Superior temporal gyrus (tissue), 1 donor: Measurements from ENCODE around the gene WWC2.
A peak's percentile ranks its signal among the peaks of the same experiment; 100 is the strongest.

Source experiments
- DNase-seq: peaks from one replicate; pipeline ENCODE4 v3.0.0-alpha.2; 2016; ENCODE audit errors: extremely low spot score

WWC2 gene

DNA sequence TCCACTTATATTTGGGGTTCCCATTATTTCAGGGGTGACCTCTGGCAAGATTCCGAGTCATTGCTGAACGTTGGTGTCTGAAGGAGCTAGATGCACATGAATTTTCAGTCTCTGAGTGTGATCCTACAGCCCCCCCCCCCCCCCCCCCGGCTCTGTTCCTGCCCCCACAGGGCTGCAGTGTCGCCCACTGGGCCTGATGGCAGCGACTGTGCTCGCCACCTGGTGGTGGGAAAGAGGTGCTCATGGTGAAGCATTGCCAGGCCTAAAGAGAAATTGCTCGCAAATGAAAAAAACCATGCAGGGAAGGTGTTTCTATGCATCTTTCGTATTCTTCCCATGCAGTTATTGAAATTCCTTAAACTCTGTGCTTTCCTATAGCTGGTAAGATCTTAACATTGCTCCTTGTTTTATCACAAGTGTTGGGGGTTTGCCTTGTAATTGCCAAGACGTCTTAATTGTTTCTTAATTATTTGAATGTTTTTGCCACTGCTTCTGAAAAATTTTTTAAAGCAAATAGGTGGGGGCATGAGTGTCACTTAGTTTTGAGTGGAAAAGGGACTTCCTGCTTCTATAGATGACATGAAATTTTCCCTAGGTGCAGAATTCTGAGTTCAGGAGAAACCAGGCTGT is 157.8 kb downstream of the WWC2 start:
- DNase-seq, result peak; percentile 62

DNA sequence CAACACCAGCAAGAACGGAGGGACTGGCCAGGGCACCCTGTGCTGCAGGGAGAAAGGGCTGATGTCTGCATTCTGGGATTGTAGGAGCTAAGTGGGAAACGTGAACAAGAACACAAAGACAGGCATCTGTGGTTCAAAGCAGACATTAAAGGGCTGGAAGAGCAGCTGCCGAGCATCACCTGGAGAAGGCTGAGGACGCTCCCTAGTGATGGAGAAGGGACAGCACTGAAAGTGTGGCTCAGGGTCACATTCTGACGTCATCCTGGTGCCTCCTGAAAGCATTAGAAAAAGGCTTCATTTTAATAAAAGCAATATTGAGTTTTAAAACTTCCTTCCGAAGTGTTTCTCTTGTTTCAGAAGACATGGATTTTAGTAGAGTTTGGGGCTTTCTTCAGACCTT is 158.8 kb downstream of the WWC2 start:
- DNase-seq, result no peak

DNA sequence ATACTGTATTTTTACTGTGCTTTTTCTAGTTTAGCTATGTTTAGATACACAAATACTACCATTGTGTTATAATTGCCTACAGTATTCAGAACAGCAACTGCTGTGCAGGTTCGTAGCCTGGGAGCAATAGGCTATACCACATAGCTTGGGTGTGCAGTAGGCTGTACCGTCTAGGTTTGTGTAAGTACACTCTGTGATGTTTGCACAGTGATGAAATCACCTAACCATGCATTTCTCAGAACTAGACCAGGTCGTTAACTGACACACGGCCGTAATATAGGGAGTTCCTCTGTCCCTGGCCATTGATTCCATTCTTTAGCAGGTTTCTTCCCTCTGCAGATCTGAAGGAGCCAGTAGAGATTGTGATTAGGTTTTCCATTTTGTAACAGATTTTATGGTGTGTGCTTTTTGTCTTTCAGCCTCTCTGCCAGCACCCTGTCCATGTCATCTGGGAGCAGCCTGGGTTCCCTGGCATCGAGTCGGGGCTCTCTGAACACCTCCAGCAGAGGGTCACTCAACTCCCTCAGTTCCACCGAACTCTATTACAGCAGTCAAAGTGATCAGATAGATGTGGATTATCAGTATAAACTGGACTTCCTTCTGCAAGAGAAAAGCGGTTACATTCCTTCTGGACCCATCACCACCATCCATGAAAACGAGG is 161.6 kb downstream of the WWC2 start:
- no peak for DNase-seq

DNA sequence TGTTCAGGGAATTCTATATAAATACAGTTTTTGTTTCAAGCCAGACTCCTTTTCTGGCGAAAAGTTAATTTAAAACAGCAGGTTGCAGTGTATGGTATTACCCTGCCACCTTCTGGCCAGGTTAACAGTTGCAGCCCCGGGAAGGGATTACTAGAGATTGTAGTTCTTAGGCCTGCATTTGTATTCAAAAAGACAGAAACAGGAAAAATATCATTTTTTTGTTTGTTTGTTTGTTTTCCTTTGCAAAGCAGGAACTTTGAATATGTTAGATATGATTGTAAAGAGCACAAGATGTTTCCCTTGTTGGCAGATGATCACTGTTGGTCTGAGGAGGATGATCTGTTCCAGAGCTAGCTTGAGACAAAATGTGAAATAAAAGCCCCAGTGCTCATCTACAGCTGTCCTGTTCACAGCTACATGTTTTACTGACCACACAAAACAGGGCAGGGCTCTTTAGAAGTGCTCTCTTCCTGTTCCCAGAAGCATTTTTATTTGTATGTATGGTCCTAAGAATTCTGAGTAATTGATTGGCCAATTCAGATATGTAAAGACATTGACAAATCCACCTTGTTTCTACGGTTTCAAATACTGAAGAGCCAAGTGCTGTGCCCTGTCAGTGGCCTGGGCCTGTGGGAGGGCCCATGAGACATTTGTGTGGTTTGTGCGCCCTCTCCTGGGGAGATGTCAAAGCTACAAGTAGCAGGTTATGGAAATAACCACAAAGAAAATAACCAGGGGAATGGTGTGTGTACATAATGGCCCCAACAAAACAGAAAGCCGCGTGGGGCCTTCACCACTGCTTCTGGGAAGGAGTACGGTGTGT is 163.1 kb downstream of the WWC2 start:
- peak; percentile 93 for DNase-seq

DNA sequence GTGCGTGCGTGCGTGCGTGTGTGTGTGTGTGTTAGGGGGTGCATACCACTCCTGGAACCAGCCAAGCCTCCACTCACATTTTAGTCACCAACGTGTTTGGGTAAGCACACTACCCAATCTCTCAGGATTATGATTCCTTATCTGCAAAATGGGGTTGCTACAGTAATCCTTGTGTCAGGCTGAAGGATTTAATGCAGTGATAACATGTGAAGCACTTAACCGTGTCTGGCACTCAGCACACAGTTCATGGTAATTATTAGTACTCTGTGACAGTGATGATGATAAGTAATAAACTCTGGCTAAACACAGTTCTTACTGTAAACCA is 163.7 kb downstream of the WWC2 start:
- no peak for DNase-seq

DNA sequence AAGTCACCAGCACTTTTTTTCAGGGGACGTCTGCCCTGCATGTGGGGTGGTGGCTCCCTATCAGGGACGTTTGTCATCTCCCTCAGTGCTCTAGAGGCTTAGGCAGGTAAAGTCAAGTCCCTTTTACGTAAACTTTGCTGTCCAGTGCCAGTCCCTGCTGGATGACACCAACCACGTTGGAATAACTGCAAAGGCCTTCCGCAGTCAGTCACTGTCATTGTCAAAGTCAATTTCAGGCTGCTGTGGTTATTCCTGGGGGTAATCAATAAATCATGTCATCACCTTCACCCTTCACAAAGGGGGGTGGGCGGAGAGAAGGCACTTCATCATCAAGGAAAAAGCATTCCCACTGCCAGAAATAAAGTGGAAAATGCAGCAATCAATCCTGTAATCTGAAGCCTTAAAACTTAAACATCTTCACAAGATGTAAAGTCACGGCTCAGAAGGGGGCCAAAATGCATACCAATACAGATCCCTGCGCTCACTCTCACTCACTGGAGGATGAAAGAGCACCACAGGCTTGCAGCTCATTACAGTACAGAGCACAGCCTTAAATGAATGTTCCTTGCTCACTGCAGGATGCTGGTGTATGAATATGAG is 164.8 kb downstream of the WWC2 start:
- no peak for DNase-seq

DNA sequence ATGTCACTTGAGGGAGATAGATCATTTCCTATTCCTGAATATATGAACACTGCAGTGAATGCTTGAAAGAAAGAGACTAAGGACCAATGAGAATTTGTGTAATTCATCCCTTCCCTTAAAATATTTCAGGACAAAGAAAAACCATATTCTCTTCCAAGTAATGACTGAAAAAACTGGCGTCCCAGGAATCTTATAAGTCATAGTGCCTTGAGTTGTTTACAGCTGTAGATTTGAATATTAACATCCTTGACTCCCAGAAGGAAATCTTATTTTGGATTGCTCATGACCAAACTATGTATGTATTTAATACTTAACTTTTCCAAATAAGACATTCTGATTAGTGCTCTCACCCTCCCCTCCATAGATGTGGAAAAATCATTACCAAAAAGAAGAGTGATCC is 165.6 kb downstream of the WWC2 start:
- DNase-seq, result no peak

DNA sequence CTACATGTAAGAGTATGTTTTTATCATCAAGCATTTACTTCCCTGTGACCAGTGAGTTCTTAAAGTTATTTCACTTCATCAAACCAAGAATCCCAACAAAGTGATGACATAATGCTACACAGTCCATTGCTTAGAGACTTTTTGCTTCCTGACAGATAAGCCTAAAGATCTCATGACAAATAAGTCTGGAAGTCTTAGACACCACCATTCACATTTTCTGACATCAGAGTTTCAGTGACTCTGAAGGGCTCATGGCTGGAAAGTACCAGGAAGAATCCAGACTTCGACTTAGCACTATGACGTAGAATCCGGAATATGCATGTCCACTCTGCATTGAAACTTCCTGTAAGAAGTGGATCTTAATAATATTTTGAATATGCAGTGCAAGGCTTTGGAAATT is 167.3 kb downstream of the WWC2 start:
- no peak for DNase-seq

DNA sequence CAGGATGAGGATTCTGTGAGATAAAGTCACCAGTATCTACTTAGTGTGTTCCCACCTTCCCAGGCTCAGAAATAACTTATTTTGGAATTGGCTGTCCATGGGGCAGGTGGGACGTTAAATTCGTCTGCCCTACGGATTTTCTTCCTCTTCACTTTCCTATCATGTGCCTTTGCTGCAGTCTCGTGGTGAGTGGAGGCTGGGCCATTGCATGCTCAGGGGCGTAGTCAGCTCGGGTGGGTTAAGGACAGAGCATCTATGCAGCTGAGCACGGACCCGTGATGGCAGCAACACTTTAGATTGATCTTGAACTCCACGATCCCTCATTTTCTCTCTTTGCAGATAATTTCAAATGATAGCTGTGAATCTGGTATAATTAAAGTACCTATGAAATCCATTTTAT is 169.5 kb downstream of the WWC2 start:
- no peak for DNase-seq

DNA sequence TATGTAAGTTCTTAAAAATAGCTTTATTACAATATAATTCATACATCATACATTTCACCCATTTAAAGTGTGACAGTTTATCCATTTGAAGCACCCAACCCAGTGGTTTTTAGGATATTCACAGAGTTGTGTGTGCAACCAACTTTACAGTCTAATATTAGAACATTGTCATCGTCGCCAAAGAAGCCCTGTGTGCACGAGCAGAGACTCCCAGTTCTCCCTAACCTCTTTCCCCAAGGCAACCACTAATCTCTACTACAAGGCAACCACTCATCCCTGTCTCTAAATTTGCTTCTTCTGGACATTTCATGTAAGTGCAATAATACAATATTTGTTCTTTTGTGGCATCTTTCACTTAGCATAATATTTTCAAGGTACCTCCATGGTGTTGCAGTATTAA is 173.3 kb downstream of the WWC2 start:
- DNase-seq, result no peak

DNA sequence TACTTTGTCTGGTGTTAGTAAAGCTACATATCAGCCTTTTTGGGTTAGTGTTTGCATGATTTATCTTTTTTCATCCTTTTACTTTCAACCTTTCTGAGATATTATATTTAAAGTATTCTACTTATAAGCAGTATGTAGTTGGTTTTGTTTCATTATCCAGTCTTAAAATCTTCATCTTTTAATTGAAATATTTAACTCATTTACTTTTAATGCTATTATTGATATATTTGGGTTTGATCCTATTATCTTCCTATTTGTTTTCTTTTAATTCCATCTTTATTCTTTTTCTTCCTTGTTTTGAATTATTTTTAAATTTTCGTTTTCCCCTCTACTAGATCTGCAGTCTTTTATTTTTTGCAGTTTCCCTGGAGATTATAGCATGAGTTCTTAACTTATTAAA is 177.0 kb downstream of the WWC2 start:
- no peak for DNase-seq

DNA sequence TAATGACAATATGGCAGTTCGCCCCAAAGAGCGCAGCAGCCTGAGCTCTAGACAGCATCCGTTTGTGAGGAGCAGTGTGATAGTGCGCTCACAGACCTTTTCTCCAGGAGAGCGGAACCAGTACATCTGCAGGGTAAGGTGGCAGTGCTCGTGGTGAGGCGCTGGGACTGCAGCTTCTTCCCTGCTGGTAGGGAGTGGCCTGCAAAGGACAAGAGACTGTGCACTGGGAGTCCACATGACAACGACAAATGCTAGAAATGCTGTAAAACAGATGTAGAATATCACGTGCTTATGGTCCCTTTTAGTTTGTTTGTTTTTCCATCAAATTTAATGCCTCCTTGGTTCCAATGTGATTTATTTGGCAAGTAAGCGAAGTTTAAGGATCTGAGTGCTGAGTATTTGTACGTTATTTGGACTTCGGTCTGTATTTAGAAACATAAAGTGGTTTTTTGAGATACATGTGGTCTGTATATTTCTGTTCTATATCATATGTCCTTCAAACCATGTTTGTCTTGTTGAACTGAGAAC is 185.3 kb downstream of the WWC2 start:
- no peak for DNase-seq

DNA sequence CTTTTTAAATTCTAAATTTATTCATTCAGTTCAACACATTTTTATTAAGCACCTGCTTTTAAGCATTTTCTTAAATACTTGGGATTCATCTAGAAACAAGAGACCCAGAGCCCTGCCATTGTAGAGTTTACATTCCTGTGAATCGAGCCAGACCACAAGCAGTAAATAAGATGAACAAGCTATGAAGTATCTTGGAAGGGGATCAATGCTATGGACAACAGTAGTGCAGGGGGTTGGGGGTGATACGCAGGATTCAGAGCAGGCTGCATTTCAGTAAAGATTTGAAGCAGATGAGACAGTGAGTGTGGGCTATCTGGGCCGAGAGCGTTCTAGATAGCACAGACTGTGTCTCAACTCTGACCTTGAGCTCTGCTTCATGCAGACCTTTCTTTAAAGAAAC is 185.9 kb downstream of the WWC2 start:
- no peak for DNase-seq

DNA sequence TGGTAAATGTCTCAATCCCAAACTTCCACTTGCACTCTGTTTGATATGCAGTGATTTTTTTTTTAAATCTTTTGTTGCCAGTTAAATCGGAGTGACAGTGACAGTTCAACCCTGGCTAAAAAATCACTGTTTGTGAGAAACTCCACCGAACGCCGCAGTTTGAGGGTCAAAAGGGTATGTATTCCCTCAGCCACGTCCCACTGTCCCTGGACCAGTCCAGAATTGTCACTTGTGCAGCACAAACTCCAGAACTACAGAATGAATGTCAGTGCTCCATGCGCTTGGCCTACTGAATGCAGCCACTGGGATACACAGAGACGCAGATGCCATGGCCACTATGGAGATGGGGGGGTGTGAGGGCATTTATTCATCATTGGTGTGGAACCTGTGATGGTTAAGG is 186.8 kb downstream of the WWC2 start:
- DNase-seq, result no peak

DNA sequence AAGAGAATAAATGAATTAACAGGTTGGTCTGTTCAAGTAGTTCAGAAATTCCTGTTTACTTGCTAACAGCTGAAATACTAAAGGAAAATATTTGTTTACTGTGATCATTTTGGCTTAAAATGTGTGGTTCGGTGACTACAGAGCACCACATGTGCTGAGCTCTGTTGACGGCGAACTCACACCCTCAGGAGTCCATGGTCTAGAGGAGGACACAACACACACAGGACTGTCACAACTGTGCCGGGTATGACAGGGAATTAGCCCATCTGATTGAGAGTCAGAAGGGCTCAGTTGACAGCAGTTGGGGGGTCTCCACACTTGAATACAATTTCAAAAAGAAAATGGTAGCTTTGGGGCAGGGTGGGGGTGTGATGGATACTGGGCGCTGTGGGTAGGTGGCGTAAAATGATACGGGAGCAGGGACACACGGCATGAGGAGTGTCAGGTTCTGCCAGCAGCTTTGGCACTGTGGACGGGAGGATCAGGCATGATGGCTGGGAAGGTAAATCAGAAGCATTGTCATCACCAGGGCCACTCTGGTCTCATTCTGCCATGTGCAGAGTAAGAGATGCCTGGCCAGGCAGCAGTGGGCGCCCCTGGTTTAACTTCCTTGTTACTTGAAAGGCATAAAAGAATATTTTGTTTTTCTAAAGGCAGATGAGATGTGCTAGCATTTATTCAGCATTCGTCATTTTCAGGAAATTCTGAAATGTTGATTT is 187.7 kb downstream of the WWC2 start:
- no peak for DNase-seq

DNA sequence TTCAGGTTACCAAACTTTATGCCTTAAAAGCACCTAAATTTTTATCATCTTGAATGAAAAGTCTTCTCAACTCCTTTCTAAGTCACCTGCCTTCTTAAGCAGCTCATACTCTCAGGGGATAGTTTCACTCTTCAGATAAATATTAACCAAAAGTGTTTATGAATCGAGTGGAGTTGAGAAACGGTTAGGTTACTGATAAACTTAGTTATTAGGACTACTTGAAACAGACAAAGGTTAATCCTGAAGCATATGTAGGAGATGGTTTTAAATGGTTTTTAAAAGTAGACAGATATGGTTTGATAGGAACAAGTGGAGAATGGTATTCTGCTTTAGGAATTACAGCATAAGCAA is 188.2 kb downstream of the WWC2 start:
- DNase-seq, result no peak

DNA sequence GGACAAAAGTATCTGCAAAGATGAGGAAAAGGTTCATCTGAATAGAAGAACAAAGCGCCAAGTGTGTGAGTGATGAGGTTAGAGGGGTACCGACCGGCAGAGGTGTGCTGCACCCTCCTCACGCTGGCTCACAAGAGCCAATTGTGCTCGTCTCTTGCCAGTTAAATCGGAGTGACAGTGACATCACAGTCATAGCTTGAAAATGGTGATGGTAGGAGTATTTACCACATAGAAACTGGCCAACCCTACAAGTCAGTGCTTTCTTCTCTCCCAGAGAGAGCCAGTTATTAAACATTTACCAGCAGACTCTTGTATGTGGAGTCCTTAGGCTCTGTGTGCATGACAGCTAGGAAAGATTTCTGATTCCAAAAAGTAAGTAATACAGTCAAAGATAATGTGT is 188.6 kb downstream of the WWC2 start:
- DNase-seq, result no peak

DNA sequence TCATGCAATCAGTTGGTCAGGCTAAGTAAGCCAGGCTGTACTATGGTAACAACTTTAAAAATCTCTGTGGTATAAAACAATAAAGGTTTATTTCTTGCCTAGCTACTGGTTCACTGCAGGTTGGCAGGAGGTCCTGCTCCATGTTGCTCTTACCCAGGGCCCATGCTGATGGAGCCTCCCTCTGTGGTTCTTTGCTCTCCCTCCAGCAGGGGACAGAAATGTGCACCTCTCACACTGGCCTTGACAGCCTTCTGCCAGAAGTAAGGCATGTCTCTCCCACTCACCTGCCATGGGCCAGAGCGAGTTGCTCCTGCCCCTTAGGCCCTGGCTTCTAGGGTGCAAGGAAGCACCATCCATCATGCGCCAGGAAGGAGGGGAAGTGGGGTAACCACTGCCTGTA is 189.9 kb downstream of the WWC2 start:
- no peak for DNase-seq

DNA sequence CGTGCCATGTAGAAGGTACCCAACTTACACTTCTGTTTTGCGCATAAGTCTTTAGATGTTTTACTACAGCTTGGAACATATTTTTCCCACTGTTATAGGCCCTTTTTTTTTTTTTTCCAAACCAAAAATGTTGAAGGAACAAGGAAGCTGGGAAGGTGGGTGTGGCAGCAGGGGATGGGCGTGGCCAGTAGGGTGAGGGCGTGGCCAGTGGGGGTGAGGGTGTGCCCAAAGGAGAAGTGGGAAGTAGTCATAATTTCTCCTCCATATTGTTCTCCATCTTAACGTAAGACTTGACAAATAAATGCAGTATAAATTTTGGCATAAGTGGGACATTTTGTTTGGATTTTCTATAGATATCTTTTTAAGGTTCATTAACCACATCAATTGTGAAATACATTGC is 190.6 kb downstream of the WWC2 start:
- no peak for DNase-seq

DNA sequence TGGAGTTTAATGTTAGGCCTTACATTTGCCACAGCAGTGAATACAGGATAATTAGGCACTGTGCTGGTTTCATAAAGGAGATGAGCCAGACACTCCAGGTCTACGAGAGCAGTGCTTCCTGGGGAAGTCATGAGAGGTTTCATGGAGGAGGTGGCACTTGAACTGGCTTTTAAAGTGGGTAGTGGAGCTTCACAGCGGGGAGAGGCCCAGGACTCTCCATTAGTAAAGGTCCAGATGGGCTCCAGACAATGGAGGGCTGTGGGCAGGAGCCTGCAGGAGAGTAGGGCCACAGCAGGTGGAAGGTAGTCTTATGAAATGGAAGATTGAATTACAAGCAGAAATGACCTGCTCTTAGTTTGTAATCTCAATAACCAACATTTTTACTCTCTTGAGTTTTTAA is 192.0 kb downstream of the WWC2 start:
- DNase-seq, result no peak

DNA sequence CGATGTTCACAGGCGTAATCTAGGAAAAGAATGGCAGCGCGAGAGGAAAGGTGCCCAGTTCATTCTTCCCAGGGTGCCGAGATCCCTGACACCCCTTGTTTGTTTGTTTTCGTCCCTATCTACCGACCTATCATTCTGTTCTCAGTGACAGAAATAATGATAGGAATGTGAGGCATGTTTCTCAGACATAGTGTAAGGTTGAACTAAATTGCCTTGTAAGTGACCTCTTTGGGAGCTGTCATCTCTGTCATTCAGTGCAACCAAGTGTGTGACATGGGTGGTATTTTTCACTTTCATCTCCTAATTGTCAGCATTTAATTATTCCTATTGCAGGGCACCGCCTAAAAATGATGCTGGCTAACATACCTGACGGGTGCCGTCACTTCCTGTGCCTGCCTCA is 196.7 kb downstream of the WWC2 start:
- no peak for DNase-seq

DNA sequence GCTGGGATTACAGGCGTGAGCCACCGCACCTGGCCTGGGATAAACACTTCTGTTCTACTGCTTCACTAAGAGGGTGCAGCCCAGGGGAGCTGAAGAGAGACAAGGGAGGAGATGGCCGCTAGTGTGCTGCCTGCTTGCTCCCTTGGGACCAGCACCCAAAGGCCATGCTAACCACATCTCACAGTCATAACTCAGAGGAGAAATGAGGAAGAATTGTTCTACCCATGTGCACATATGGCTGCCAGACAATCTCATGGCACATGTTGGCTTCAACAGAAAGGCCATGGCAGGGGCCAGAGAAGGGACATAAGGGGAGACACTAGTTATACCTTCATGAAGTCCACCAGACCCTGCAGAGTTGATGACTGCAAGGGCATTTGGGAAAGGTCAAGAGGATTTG is 198.6 kb downstream of the WWC2 start:
- DNase-seq, result no peak
